Kidney capillary endothelial cell (primary cell): ENCODE results near the gene GGT5.
A peak's percentile ranks its signal among the peaks of the same experiment; 100 is the strongest.
"Not testable (repeated sequence)": the region's sequence is repeated elsewhere in the genome, so short reads cannot be mapped to it uniquely, and the experiment has no call there.

Experiments used
- DNase-seq: peaks from one replicate; pipeline ENCODE4 v3.0.0-alpha.2; 2018; ENCODE audit warnings: low spot score

GGT5 gene, protein sequence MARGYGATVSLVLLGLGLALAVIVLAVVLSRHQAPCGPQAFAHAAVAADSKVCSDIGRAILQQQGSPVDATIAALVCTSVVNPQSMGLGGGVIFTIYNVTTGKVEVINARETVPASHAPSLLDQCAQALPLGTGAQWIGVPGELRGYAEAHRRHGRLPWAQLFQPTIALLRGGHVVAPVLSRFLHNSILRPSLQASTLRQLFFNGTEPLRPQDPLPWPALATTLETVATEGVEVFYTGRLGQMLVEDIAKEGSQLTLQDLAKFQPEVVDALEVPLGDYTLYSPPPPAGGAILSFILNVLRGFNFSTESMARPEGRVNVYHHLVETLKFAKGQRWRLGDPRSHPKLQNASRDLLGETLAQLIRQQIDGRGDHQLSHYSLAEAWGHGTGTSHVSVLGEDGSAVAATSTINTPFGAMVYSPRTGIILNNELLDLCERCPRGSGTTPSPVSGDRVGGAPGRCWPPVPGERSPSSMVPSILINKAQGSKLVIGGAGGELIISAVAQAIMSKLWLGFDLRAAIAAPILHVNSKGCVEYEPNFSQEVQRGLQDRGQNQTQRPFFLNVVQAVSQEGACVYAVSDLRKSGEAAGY

GRCh38 chr22:24245030-24245431 lies at the start of gene GGT5:
TSS of gene GGT5 (minus strand) at chr22:24245082. CDS start at chr22:24244725, 357 bp downstream.
- not testable (repeated sequence) for DNase-seq

- not testable (repeated sequence) for DNase-seq
These were observed 47.4 kb upstream of the GGT5 start for GRCh38 chr22:24292202-24292830.

GRCh38 chr22:24291515-24292201 lies 46.8 kb upstream of the GGT5 start:
- DNase-seq = no peak

DNA sequence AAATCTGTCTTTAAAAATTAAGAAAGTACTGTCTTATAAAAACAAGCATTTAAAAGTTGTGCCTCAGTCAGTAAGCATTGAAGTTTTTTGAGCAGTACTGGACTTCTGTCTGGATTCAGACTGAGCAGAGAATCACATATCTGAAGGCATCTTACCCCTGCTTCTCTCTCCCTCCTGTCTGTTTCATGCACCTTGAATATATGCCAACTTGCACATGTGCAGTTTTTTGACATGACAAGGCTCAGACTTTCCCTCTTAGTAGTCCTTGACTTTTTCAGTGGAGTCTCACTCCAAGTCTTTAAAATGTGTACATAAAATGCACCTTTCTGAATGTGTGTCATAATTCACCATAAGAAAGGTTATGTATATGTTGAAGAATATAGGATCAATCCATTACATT lies 45.6 kb upstream of the GGT5 start:
- no peak for DNase-seq

- DNase-seq = no peak
These were observed 44.9 kb upstream of the GGT5 start for GRCh38 chr22:24289741-24290163.

GRCh38 chr22:24289114-24289513 lies 44.2 kb upstream of the GGT5 start:
- no peak for DNase-seq

DNA sequence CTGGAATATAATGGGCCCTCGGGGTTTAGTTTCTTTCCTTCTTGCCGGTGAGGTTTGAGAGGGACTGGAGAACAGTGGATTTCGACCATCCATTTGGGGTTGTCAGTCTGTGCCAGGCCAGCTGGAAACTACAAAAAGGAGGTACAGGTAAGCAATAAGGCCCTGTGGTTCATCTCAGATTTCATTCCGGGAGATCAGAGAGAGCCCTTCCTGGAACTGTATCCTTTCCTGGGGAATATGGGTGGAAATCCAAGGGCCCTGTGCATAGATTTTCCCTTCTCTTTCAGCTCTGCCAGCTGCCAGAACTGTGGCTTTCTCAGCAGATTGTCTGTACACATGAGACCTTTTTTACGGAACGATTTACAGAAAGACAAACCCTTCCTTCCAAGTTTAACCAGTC lies 42.9 kb upstream of the GGT5 start:
- DNase-seq = not testable (repeated sequence)

DNA sequence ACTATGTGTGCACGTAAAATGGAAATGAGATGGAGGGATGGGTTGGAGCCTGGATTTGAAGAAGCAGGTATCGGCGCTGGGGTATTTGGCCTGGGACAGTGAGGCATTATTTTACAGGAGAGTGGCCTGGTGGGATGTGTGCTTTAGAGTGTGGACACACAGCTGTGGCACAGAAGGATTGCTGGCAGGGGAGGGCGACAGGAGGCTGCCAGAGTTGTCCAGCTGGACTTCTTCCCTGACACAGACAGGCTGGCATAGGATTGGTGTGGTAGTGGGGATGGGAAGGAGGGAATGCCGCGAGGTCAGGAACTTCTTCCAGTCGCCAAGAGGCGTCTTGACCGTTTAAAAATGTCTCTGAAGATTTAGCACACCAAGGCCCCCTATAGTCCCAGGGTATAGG lies 42.3 kb upstream of the GGT5 start:
- DNase-seq = not testable (repeated sequence)

DNA sequence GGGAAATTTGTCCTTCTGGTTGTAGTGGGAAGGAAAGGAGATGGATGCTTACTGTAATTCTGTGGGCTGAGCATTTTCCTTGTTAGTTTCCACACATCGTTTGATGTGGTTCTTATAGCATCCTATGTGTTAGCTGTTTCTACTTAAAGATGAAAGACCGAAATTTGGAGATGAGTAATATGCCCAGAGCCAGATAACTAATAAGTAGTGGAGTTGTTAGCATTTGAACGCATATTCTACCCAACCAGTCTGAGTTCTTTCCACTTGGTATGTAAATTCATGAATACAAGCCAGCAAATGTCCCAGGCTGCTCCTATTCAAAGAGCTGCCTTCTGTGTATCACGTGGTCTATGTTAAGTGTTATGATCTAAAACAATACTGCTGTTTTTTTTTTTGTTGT lies 40.4 kb upstream of the GGT5 start:
- DNase-seq = no peak

GRCh38 chr22:24284747-24285203 lies 39.9 kb upstream of the GGT5 start:
- DNase-seq = no peak

- DNase-seq = no peak
These were observed 37.5 kb upstream of the GGT5 start for GRCh38 chr22:24282401-24282800.

DNA sequence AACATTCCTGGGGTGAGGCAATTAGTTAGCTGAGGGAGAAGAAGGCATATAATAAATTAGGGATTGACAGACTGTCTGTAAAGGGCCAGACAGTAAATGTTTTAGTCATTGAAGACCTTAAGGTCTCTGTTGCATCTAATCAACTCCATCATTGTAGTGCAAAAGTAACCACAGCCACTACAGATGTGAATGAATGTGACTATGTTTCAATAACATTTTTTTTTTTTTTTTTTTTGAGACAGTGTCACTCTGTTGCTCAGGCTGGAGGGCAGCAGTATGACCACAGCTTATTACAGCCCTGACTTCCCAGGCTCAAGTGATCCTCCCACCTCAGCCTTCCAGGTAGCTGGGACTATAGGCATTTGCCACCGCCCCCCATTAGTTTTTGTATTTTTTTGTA lies 35.5 kb upstream of the GGT5 start:
- not testable (repeated sequence) for DNase-seq

- not testable (repeated sequence) for DNase-seq
These were observed 30.0 kb upstream of the GGT5 start for GRCh38 chr22:24274696-24275405.

- DNase-seq = not testable (repeated sequence)
These were observed 29.0 kb upstream of the GGT5 start for GRCh38 chr22:24273906-24274305.

- DNase-seq = not testable (repeated sequence)
These were observed 28.1 kb upstream of the GGT5 start for GRCh38 chr22:24273031-24273430.

GRCh38 chr22:24271386-24271854 lies 26.5 kb upstream of the GGT5 start:
- DNase-seq = no peak

DNA sequence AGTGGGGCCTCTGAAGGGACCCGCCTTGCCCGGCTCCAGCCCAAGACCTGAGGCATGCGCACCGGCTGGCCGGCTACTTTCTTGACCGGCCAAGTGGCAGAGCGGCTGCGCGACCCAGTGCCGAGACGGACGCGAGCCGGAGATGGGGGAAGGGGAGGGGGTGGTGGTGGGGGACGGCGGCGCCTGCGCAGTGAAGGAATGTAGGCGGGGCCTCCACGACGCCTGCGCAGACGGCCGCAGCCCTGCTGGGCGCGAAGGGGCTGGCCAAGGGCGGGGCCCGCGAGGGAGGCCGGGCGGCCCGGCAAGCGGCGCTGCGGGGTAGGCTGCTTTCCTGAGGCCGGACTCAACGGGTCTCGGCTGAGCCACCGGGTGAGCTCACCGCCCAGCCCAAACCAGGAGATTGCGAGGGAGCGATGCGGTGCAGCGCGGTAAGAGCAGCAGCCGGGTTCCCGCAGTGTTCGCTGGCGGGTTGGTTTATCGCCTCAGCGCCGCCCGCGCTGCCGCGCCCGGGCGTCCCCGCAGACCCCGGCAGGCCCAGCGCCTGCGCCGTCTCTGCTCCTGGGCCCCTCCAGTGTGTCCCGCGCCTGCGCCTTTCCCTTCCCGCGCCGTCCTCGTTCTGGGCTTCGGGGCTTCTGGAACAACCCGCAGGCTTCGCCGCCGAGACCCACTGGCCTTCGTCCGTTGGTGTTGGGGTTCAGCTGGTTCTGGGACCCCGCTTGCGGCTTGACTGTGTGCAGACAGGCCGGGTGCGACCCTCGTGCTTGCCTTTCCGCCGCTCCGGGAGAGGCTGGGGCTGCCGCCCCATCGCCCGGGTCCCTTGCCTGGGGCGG lies 25.9 kb upstream of the GGT5 start, which contains the start of gene SPECC1L:
SPECC1L (plus strand) TSS at position 276 of the 830 bp plus-strand sequence. CDS start 31,401 bp downstream, outside the sequence.
- DNase-seq = peak; percentile 88

DNA sequence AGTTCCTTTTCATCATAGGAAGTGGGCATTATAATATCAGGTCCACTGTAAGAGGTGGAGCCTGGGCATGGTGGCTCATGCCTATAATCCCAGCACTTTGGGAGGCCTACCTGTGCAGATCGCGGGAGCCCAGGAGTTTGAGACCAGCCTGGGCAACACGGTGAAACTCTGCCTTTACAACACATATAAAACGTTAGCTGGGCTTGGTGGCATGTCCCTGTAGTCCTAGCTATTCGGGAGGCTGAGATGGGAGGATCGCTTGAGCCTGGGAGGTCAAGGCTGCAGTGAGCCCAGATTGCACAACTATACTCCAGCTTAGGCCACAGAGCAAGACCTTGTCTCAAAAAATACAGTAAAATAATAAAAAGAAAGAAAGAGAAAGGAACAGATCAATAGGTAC lies 21.6 kb upstream of the GGT5 start:
- not testable (repeated sequence) for DNase-seq

DNA sequence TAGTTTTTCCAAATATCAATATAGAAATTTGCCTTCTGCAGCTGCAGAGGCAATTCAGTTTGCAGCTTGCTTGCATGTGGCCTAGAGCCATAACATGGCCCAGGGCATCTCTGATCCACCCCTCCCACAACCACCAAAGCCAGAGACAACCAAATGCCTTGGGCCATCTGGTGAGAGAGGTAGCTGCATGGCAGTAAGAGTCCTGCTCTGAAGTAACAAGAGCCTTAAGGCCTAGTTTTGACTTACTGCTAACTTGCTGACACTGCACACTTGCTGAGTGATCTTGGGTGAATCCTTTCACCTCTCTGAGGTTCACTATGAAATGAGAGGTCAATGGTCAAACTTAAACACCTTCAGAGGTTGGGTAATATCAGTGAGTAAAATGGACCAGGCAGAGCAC lies 20.9 kb upstream of the GGT5 start:
- no peak for DNase-seq

GRCh38 chr22:24264329-24264896 lies 19.5 kb upstream of the GGT5 start:
- not testable (repeated sequence) for DNase-seq
